ENCODE results near the gene SYK. TPM values are rescaled to one million over a fixed set of nuclear protein-coding genes. Genes with fewer than 3 reads are reported as not detected.

The SYK gene
- total and polyA plus RNA-seq, 2 donors (not counting 1 experiment from before 2014, with no cell fraction given) = not detected

GRCh38 chr9:90839183-90839728 is 37.6 kb downstream of the SYK start:
- no peak for DNase-seq (ENCODE audit: low read depth in 2 of 2)
- H3K4me3 ChIP-seq (replicated peaks in 1 of 4; ENCODE audit: control extremely low read depth in 1 of 4, insufficient read depth in 1 of 4, low read depth in 3 of 4, low read length in 4 of 4) = no peak overlapping the region
- TF ChIP-seq CTCF (conservative IDR thresholded peaks at IDR 0.05 in 1 of 2, IDR thresholded peaks at IDR 0.05 in 1 of 2; ENCODE audit: low read depth in 1 of 2, low read length in 2 of 2) = no peak
- no peak for TF ChIP-seq EZH2 (IDR thresholded peaks at IDR 0.05; ENCODE audit: low read length, missing control alignments)

GRCh38 chr9:90840696-90841095 is 39.1 kb downstream of the SYK start:
- Histone ChIP-seq H3K4me2 (ENCODE audit: extremely low read depth, insufficient read depth, low read length) (no peak overlapping the region), H3K4me3 (replicated peaks in 1 of 4; ENCODE audit: control extremely low read depth in 1 of 4, insufficient read depth in 1 of 4, low read depth in 3 of 4, low read length in 4 of 4) (no peak overlapping the region), H3K4me1 (ENCODE audit: control insufficient read depth, extremely low read depth, insufficient read depth, low read length) (no peaks in the 10 kb centered on the region), H3K36me3 (ENCODE audit: control insufficient read depth, insufficient read depth, low read length) (no peaks in the 10 kb centered on the region), H3K27me3 (ENCODE audit: control insufficient read depth, insufficient read depth, low read length) (no peaks in the 10 kb centered on the region), H2AFZ (ENCODE audit: low read length) (no peak overlapping the region), H3K9ac (ENCODE audit: insufficient read depth, low read length) (no peak overlapping the region), H4K20me1 (ENCODE audit: control insufficient read depth, extremely low read depth, insufficient read depth, low read length) (no peaks in the 10 kb centered on the region), H3K9me3 (ENCODE audit: control insufficient read depth, insufficient read depth, low read depth, low read length) (peaks cover 6% of the 10 kb centered on the region), H3K79me2 (ENCODE audit: control insufficient read depth, insufficient read depth, low read length) (no peaks in the 10 kb centered on the region), H3K27ac (ENCODE audit: insufficient read depth, low read length) (no peak overlapping the region)
- no peak for DNase-seq (ENCODE audit: low read depth in 2 of 2)
- TF ChIP-seq CTCF (conservative IDR thresholded peaks at IDR 0.05 in 1 of 2, IDR thresholded peaks at IDR 0.05 in 1 of 2; ENCODE audit: low read depth in 1 of 2, low read length in 2 of 2) (no peak), EZH2 (IDR thresholded peaks at IDR 0.05; ENCODE audit: low read length, missing control alignments) (no peak)

More at GRCh38 chr9:90839183-90839728, 37.6 kb downstream of the SYK start:
- no peak overlapping the region for H3K9ac ChIP-seq (ENCODE audit: insufficient read depth, low read length)
- no peaks in the 10 kb centered on the region for H3K36me3 ChIP-seq (ENCODE audit: control insufficient read depth, insufficient read depth, low read length)
- no peak overlapping the region for H3K27ac ChIP-seq (ENCODE audit: insufficient read depth, low read length)
- peaks cover 6% of the 10 kb centered on the region for H3K9me3 ChIP-seq (ENCODE audit: control insufficient read depth, insufficient read depth, low read depth, low read length)
- no peak overlapping the region for H3K4me2 ChIP-seq (ENCODE audit: extremely low read depth, insufficient read depth, low read length)
- H4K20me1 ChIP-seq (ENCODE audit: control insufficient read depth, extremely low read depth, insufficient read depth, low read length) = no peaks in the 10 kb centered on the region
- no peaks in the 10 kb centered on the region for H3K4me1 ChIP-seq (ENCODE audit: control insufficient read depth, extremely low read depth, insufficient read depth, low read length)
- H3K27me3 ChIP-seq (ENCODE audit: control insufficient read depth, insufficient read depth, low read length) = no peaks in the 10 kb centered on the region
- no peak overlapping the region for H2AFZ ChIP-seq (ENCODE audit: low read length)
- H3K79me2 ChIP-seq (ENCODE audit: control insufficient read depth, insufficient read depth, low read length) = no peaks in the 10 kb centered on the region

- Histone ChIP-seq H2AFZ (ENCODE audit: low read length) (no peak overlapping the region), H3K27ac (ENCODE audit: insufficient read depth, low read length) (no peak overlapping the region), H3K36me3 (ENCODE audit: control insufficient read depth, insufficient read depth, low read length) (no peaks in the 10 kb centered on the region), H3K4me1 (ENCODE audit: control insufficient read depth, extremely low read depth, insufficient read depth, low read length) (no peaks in the 10 kb centered on the region), H3K79me2 (ENCODE audit: control insufficient read depth, insufficient read depth, low read length) (no peaks in the 10 kb centered on the region), H3K27me3 (ENCODE audit: control insufficient read depth, insufficient read depth, low read length) (no peaks in the 10 kb centered on the region), H4K20me1 (ENCODE audit: control insufficient read depth, extremely low read depth, insufficient read depth, low read length) (no peaks in the 10 kb centered on the region), H3K4me2 (ENCODE audit: extremely low read depth, insufficient read depth, low read length) (no peak overlapping the region), H3K4me3 (replicated peaks in 1 of 4; ENCODE audit: control extremely low read depth in 1 of 4, insufficient read depth in 1 of 4, low read depth in 3 of 4, low read length in 4 of 4) (no peak overlapping the region), H3K9me3 (ENCODE audit: control insufficient read depth, insufficient read depth, low read depth, low read length) (peaks cover 6% of the 10 kb centered on the region), H3K9ac (ENCODE audit: insufficient read depth, low read length) (no peak overlapping the region)
- no peak for DNase-seq (ENCODE audit: low read depth in 2 of 2)
- TF ChIP-seq EZH2 (IDR thresholded peaks at IDR 0.05; ENCODE audit: low read length, missing control alignments) (no peak), CTCF (conservative IDR thresholded peaks at IDR 0.05 in 1 of 2, IDR thresholded peaks at IDR 0.05 in 1 of 2; ENCODE audit: low read depth in 1 of 2, low read length in 2 of 2) (no peak)
These were observed 39.6 kb downstream of the SYK start for GRCh38 chr9:90841213-90841612.
